ENCODE results near the gene ARL8A.

ARL8A gene

DNA sequence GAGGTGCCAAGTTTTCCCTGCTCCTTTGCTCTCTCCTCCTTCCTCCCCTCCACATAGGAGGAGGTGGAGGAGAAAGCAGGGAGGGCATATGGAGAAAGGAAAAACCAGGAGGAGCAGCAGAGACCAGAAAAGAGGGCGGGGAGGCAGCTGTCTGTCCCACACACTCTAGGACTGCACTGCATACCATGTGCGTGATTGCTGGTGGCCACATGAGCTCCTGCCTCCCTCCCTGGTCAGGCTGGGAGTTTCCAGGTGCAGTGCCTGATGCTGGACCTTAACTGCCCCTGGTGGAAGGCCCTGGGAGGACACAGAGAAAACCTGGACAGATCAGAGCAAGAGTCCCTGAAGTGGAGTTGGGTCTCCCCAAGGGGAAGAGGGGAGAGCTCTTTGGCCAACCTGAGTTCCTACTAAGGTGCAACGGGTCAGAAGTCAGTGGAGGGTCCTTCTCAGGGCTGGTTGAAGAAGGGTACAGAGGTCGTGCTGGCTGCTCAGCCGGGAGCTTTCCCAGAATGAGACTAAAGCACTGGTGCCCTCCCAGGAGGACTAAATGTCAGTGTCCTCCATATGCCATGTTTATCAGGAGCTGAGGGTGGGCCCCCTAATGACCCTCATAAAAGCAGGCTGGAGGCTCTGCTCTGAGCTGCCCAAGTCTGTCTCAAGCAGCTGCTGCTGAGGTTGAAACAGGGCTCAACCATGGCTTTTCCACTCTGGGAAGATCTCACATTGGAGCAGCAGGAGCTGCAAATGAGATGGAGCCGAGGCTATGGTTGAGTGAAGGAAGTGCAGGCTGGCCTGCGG lies 45.6 kb upstream of the ARL8A start:
- TF ChIP-seq, protein P1, sequence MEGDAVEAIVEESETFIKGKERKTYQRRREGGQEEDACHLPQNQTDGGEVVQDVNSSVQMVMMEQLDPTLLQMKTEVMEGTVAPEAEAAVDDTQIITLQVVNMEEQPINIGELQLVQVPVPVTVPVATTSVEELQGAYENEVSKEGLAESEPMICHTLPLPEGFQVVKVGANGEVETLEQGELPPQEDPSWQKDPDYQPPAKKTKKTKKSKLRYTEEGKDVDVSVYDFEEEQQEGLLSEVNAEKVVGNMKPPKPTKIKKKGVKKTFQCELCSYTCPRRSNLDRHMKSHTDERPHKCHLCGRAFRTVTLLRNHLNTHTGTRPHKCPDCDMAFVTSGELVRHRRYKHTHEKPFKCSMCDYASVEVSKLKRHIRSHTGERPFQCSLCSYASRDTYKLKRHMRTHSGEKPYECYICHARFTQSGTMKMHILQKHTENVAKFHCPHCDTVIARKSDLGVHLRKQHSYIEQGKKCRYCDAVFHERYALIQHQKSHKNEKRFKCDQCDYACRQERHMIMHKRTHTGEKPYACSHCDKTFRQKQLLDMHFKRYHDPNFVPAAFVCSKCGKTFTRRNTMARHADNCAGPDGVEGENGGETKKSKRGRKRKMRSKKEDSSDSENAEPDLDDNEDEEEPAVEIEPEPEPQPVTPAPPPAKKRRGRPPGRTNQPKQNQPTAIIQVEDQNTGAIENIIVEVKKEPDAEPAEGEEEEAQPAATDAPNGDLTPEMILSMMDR (IDR thresholded peaks at IDR 0.05; ENCODE audit: insufficient read depth, low read length, poor library complexity, severe bottlenecking), result no peak
- no peak for DNase-seq (ENCODE audit: extremely low read depth, insufficient read length)
- H3K4me3 ChIP-seq (replicated peaks; ENCODE audit: low read depth, low read length), result no peak overlapping the region
- H3K27me3 ChIP-seq (replicated peaks; ENCODE audit: control insufficient read depth, insufficient read depth, low read length), result peaks cover 6% of the 10 kb centered on the region
- no peaks in the 10 kb centered on the region for H3K36me3 ChIP-seq (ENCODE audit: control insufficient read depth, insufficient read depth, low read length)

DNA sequence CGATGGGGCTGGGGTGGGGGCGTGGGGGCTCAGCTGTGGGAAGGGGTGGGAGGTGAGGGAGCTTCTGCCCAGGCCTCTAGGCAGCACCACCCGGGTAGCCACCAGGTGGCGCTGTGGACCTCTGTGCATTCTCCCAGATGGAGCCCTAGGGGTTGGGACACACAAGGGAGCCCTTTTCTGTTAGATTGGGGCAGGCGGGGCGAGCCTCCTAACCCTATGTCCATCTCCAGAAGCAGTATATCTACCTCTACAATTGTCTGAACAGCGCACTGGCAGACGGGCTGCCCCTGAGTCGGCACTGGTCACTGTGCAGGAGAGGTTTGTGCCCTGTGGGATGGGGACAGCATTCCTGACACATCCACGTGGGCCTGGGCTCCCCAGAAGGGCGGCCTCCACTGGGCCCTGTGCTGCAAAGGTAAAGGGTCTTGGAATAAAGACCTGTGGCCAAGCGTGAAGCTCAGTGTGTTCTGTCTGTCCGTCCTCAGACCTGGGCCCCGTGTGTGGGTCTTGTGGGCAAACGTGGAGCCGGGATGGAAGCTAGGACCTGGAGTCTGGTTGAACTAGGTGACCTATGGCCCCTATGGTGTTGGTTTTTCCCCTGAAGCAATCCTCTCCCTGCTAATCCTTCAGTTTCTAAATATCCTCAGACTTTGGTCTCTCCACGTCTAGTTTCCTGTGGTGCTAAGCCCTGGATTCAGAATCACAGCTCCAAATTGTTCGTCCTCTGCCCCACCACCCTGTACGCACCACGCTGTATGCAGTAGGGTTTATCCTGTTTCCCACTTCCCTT lies 44.7 kb upstream of the ARL8A start:
- peaks cover 6% of the 10 kb centered on the region for H3K27me3 ChIP-seq (replicated peaks; ENCODE audit: control insufficient read depth, insufficient read depth, low read length)
- no peaks in the 10 kb centered on the region for H3K36me3 ChIP-seq (ENCODE audit: control insufficient read depth, insufficient read depth, low read length)
- no peak for DNase-seq (ENCODE audit: extremely low read depth, insufficient read length)
- H3K4me3 ChIP-seq (replicated peaks; ENCODE audit: low read depth, low read length), result no peak overlapping the region
- TF ChIP-seq, protein P1 (IDR thresholded peaks at IDR 0.05; ENCODE audit: insufficient read depth, low read length, poor library complexity, severe bottlenecking), result peak; percentile 84

DNA sequence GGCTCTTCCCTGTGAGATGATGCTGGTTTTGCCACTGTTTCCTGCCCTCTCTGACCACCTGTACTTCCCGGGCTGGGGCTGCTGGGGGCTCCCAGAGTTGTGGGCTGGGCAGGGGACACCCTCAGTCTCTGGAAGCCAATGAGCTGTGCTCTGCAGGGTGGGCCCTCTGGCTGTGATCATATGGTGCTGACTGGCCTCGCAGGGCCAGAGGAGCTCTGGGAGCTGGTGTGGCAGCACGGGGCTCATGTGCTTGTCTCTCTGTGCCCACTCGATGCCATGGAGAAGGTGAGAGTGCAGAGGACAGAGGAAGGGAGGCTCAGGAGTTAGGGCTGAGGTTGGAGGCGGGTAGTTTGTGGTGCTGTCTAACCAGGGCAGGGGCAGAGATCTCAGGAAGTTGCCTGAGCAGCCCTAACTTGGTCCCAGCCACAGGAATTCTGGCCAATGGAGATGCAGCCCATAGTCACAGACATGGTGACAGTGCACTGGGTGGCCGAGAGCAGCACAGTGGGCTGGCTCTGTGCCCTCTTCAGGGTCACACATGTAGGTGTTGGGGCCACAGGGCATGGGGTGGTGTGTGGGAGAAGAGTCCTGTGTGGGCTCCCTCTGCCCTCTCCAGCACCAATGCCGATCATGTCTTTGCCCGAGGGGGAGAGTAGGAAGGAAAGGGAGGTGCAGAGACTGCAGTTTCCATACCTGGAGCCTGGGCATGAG lies 43.3 kb upstream of the ARL8A start:
- H3K27me3 ChIP-seq (replicated peaks; ENCODE audit: control insufficient read depth, insufficient read depth, low read length), result no peaks in the 10 kb centered on the region; the same call in none of the 2 replicates
- no peak overlapping the region for H3K4me3 ChIP-seq (replicated peaks; ENCODE audit: low read depth, low read length)
- H3K36me3 ChIP-seq (ENCODE audit: control insufficient read depth, insufficient read depth, low read length), result no peaks in the 10 kb centered on the region
- TF ChIP-seq, protein P1 (IDR thresholded peaks at IDR 0.05; ENCODE audit: insufficient read depth, low read length, poor library complexity, severe bottlenecking), result no peak
- no peak for DNase-seq (ENCODE audit: extremely low read depth, insufficient read length)

DNA sequence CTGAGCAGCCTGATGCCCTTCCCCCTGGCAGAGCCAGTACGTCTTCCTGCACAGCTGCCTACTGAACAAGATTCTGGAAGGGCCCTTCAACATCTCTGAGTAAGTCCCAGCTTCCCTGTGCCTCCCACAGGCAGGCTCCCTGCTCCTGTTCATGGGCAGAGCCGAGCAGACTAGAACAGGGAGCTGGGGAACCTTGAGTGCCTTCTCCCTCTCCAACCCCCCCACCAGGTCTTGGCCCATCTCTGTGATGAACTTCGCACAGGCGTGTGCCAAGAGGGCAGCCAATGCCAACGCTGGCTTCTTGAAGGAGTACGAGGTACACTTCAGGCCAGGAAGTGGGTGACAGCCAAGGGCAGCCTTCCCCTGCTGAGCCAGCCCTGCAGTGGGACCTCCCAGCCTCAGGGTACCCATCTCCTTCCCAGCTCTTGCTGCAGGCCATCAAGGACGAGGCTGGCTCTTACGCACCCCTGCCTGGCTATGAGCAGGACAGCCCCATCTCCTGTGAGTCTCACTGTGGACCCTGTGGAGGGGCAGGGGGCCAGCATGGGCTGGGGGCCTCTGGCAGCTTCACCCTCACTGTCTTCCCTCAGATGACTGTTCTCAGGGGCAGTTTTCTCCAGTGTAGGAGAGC lies 42.6 kb upstream of the ARL8A start:
- no peak for DNase-seq (ENCODE audit: extremely low read depth, insufficient read length)
- Histone ChIP-seq H3K27me3 (replicated peaks; ENCODE audit: control insufficient read depth, insufficient read depth, low read length) (no peaks in the 10 kb centered on the region; the same call in 1 of the 2 replicates), H3K36me3 (ENCODE audit: control insufficient read depth, insufficient read depth, low read length) (no peaks in the 10 kb centered on the region), H3K4me3 (replicated peaks; ENCODE audit: low read depth, low read length) (no peak overlapping the region)
- TF ChIP-seq, protein P1 (IDR thresholded peaks at IDR 0.05; ENCODE audit: insufficient read depth, low read length, poor library complexity, severe bottlenecking), result no peak

DNA sequence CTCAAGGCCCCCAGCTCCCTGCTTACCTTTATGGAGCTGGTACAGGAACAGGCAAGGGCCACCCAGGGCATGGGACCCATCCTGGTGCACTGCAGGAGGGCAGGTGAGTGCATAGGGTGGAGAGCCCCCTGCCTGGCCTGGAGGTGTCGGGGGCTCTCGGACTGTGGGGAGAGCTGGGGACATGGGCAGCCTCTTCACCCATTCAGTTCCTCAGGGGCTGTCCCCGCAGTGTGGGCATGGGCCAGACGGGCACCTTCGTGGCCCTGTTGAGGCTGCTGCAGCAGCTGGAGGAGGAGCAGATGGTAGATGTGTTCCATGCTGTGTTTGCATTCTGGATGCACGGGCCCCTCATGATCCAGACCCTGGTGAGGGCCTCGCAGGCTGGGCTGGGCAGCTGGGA lies 41.8 kb upstream of the ARL8A start:
- no peak overlapping the region for H3K4me3 ChIP-seq (replicated peaks; ENCODE audit: low read depth, low read length)
- H3K36me3 ChIP-seq (ENCODE audit: control insufficient read depth, insufficient read depth, low read length), result no peaks in the 10 kb centered on the region
- TF ChIP-seq, protein P1 (IDR thresholded peaks at IDR 0.05; ENCODE audit: insufficient read depth, low read length, poor library complexity, severe bottlenecking), result no peak
- no peak for DNase-seq (ENCODE audit: extremely low read depth, insufficient read length)
- H3K27me3 ChIP-seq (replicated peaks; ENCODE audit: control insufficient read depth, insufficient read depth, low read length), result no peaks in the 10 kb centered on the region; the same call in 1 of the 2 replicates

Data from GM06990 (cell line).